Measurements from ENCODE around the gene DNAL1.

DNAL1 gene

GRCh38 chr14:73748858-73749357, 104.1 kb downstream of the DNAL1 start:
- no peak for TF ChIP-seq CTCF (IDR thresholded peaks at IDR 0.05)
- Histone ChIP-seq H3K4me3 (no peak overlapping the region), H3K27ac (peak overlapping the region in 1 of 2 donors; percentile 10)
- DNase-seq (ENCODE audit: low spot score), result no peak

- no peak overlapping the region for H3K4me3 ChIP-seq
- no peak for TF ChIP-seq CTCF (IDR thresholded peaks at IDR 0.05)
- peak overlapping the region; percentile 44 to 96 for H3K27ac ChIP-seq
- DNase-seq (ENCODE audit: low spot score), result no peak
These were observed 105.1 kb downstream of the DNAL1 start for GRCh38 chr14:73749706-73750530.

GRCh38 chr14:73750531-73750901, 105.7 kb downstream of the DNAL1 start:
- no peak overlapping the region for H3K4me3 ChIP-seq
- TF ChIP-seq CTCF (IDR thresholded peaks at IDR 0.05), result no peak
- peak overlapping the region; percentile 44 to 96 for H3K27ac ChIP-seq
- DNase-seq (ENCODE audit: low spot score), result peak; percentile 47

GRCh38 chr14:73751157-73751691, 106.4 kb downstream of the DNAL1 start:
- DNase-seq (ENCODE audit: low spot score), result no peak
- no peak for TF ChIP-seq CTCF (IDR thresholded peaks at IDR 0.05)
- Histone ChIP-seq H3K4me3 (no peak overlapping the region), H3K27ac (peak overlapping the region; percentile 96 to 99)

- H3K27ac ChIP-seq, result peak overlapping the region; percentile 96 to 99
- TF ChIP-seq CTCF (IDR thresholded peaks at IDR 0.05), result no peak
- peak overlapping the region; percentile 53 for H3K4me3 ChIP-seq
- no peak for DNase-seq (ENCODE audit: low spot score)
These were observed 107.7 kb downstream of the DNAL1 start for GRCh38 chr14:73752297-73752992.

Measured in coronary artery (tissue), 2 donors.